ENCODE measurements around the gene SCYGR6. TPM values are rescaled to one million over a fixed set of nuclear protein-coding genes. Genes with fewer than 3 reads are reported as not detected.
A peak's percentile ranks its signal among the peaks of the same experiment; 100 is the strongest.

SCYGR6 gene
- total RNA-seq (ENCODE audit: low replicate concordance), result not detected in 2 replicates

- DNase-seq (ENCODE audit: low spot score), result no peak
- H3K4me1 Mint-ChIP-seq, result no peaks in the 10 kb centered on the region
Measured at GRCh38 chr2:227724394-227725039, at the start of gene SCYGR6. SCYGR6 (minus strand) TSS chr2:227724757; CDS start chr2:227724757, 0 bp downstream.

GRCh38 chr2:227774011-227774624 is 49.6 kb upstream of the SCYGR6 start:
- H4K20me1 ChIP-seq (ENCODE audit: low read depth), result no peaks in the 10 kb centered on the region

More at GRCh38 chr2:227724394-227725039, at the start of gene SCYGR6:
- no peak within 1 kb of the TSS for H3K4me2 ChIP-seq
- no peaks in the 10 kb centered on the region for H3F3A ChIP-seq (ENCODE audit: low read depth)
- TF ChIP-seq EZH2phosphoT487 (IDR thresholded peaks at IDR 0.05) (no peak), CTCF (IDR thresholded peaks at IDR 0.05) (no peak), EZH2 (IDR thresholded peaks at IDR 0.05) (no peak)
- H3K4me3 ChIP-seq, result no peak within 1 kb of the TSS
- no peaks in the 10 kb centered on the region for H3K4me1 ChIP-seq
- H4K20me1 ChIP-seq (ENCODE audit: low read depth), result no peaks in the 10 kb centered on the region
- no peak within 1 kb of the TSS for H3K9ac ChIP-seq
- Mint-ChIP-seq H3K9me3 (no peaks in the 10 kb centered on the region), H3K36me3 (no peaks in the 10 kb centered on the region), H3K27me3 (ENCODE audit: insufficient read depth, low read depth) (peaks cover 3% of the 10 kb centered on the region), H3K27ac (no peak within 1 kb of the TSS), H3K4me3 (no peak within 1 kb of the TSS)
- no peak within 1 kb of the TSS for H2AFZ ChIP-seq (replicated peaks)
- H3K27me3 ChIP-seq, result no peaks in the 10 kb centered on the region
- no peaks in the 10 kb centered on the region for H3K36me3 ChIP-seq
- no peak within 1 kb of the TSS for H3K27ac ChIP-seq
- H3K9me3 ChIP-seq (ENCODE audit: low read depth), result no peaks in the 10 kb centered on the region
- H3K79me2 ChIP-seq (ENCODE audit: low read depth), result no peaks in the 10 kb centered on the region

GRCh38 chr2:227772932-227773331 is 48.4 kb upstream of the SCYGR6 start:
- no peaks in the 10 kb centered on the region for H3K36me3 Mint-ChIP-seq
- Histone ChIP-seq H3K4me3 (no peak overlapping the region), H3K9me3 (ENCODE audit: low read depth) (no peaks in the 10 kb centered on the region), H3K9ac (no peak overlapping the region), H3K27me3 (no peaks in the 10 kb centered on the region), H3K36me3 (no peaks in the 10 kb centered on the region), H3K4me2 (no peak overlapping the region), H3K79me2 (ENCODE audit: low read depth) (no peaks in the 10 kb centered on the region), H4K20me1 (ENCODE audit: low read depth) (no peaks in the 10 kb centered on the region), H3K4me1 (no peaks in the 10 kb centered on the region), H2AFZ (replicated peaks) (no peak overlapping the region), H3F3A (ENCODE audit: low read depth) (no peaks in the 10 kb centered on the region), H3K27ac (no peak overlapping the region)
- peaks cover 8% of the 10 kb centered on the region for H3K27me3 Mint-ChIP-seq (ENCODE audit: insufficient read depth, low read depth)
- TF ChIP-seq EZH2phosphoT487 (IDR thresholded peaks at IDR 0.05), result no peak
- no peak for TF ChIP-seq CTCF (IDR thresholded peaks at IDR 0.05)
- no peak for TF ChIP-seq EZH2 (IDR thresholded peaks at IDR 0.05)
- no peak for DNase-seq (ENCODE audit: low spot score)
- H3K27ac Mint-ChIP-seq, result no peak overlapping the region
- no peak overlapping the region for H3K4me3 Mint-ChIP-seq
- H3K4me1 Mint-ChIP-seq, result peaks cover 3% of the 10 kb centered on the region
- no peaks in the 10 kb centered on the region for H3K9me3 Mint-ChIP-seq

More at GRCh38 chr2:227774011-227774624, 49.6 kb upstream of the SCYGR6 start:
- Histone ChIP-seq H3K36me3 (no peaks in the 10 kb centered on the region), H3K27me3 (no peaks in the 10 kb centered on the region), H3K79me2 (ENCODE audit: low read depth) (no peaks in the 10 kb centered on the region), H3K9ac (no peak overlapping the region), H3F3A (ENCODE audit: low read depth) (no peaks in the 10 kb centered on the region), H3K4me2 (no peak overlapping the region), H3K9me3 (ENCODE audit: low read depth) (no peaks in the 10 kb centered on the region), H3K4me1 (no peaks in the 10 kb centered on the region), H3K27ac (no peak overlapping the region), H2AFZ (replicated peaks) (peak overlapping the region; percentile 35), H3K4me3 (no peak overlapping the region)
- no peaks in the 10 kb centered on the region for H3K9me3 Mint-ChIP-seq
- H3K27me3 Mint-ChIP-seq (ENCODE audit: insufficient read depth, low read depth), result peaks cover 10% of the 10 kb centered on the region
- DNase-seq (ENCODE audit: low spot score), result peak; percentile 37
- no peaks in the 10 kb centered on the region for H3K36me3 Mint-ChIP-seq
- peaks cover 3% of the 10 kb centered on the region for H3K4me1 Mint-ChIP-seq
- TF ChIP-seq EZH2phosphoT487 (IDR thresholded peaks at IDR 0.05) (no peak), EZH2 (IDR thresholded peaks at IDR 0.05) (no peak), CTCF (IDR thresholded peaks at IDR 0.05) (peak; percentile 58)
- no peak overlapping the region for H3K27ac Mint-ChIP-seq
- no peak overlapping the region for H3K4me3 Mint-ChIP-seq

Measured in neural progenitor cell (in vitro differentiated cells).